ENCODE results near the gene NR5A1.

Gene NR5A1

GRCh38 chr9:124493794-124494479 is 13.3 kb downstream of the NR5A1 start:
- no peak for DNase-seq
- Histone ChIP-seq H3K4me1 (ENCODE audit: low read length) (no peaks in the 10 kb centered on the region), H3K27ac (ENCODE audit: low read length) (no peak overlapping the region), H3K27me3 (replicated peaks; ENCODE audit: insufficient read depth, low read length) (peaks cover 90% of the 10 kb centered on the region), H3K4me3 (ENCODE audit: low read length) (no peak overlapping the region), H3K9me3 (replicated peaks; ENCODE audit: insufficient read depth, low read length) (no peaks in the 10 kb centered on the region), H3K36me3 (replicated peaks; ENCODE audit: insufficient read depth, low read length) (no peaks in the 10 kb centered on the region), H3K9me2 (replicated peaks; ENCODE audit: insufficient read depth, low read length) (no peaks in the 10 kb centered on the region), H3K4me2 (ENCODE audit: low read depth, low read length) (no peak overlapping the region), H3F3A (ENCODE audit: insufficient read depth, low read length) (no peaks in the 10 kb centered on the region), H4K20me1 (ENCODE audit: insufficient read depth, low read length) (no peaks in the 10 kb centered on the region), H3K9ac (ENCODE audit: low read length) (no peak overlapping the region), H2AFZ (ENCODE audit: low read length) (no peak overlapping the region), H3K79me2 (ENCODE audit: low read length) (no peaks in the 10 kb centered on the region)
- TF ChIP-seq EZH2 (optimal IDR thresholded peaks at IDR 0.05; ENCODE audit: low read depth, low read length), result no peak
- TF ChIP-seq, protein P1, sequence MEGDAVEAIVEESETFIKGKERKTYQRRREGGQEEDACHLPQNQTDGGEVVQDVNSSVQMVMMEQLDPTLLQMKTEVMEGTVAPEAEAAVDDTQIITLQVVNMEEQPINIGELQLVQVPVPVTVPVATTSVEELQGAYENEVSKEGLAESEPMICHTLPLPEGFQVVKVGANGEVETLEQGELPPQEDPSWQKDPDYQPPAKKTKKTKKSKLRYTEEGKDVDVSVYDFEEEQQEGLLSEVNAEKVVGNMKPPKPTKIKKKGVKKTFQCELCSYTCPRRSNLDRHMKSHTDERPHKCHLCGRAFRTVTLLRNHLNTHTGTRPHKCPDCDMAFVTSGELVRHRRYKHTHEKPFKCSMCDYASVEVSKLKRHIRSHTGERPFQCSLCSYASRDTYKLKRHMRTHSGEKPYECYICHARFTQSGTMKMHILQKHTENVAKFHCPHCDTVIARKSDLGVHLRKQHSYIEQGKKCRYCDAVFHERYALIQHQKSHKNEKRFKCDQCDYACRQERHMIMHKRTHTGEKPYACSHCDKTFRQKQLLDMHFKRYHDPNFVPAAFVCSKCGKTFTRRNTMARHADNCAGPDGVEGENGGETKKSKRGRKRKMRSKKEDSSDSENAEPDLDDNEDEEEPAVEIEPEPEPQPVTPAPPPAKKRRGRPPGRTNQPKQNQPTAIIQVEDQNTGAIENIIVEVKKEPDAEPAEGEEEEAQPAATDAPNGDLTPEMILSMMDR (IDR thresholded peaks at IDR 0.05; ENCODE audit: low read length), result no peak
- no peak for TF ChIP-seq EZH2phosphoT487 (IDR thresholded peaks at IDR 0.05; ENCODE audit: low read length)

- Histone ChIP-seq H3K27me3 (replicated peaks; ENCODE audit: insufficient read depth, low read length) (peaks cover 90% of the 10 kb centered on the region), H3K9me3 (replicated peaks; ENCODE audit: insufficient read depth, low read length) (no peaks in the 10 kb centered on the region), H3K36me3 (replicated peaks; ENCODE audit: insufficient read depth, low read length) (no peaks in the 10 kb centered on the region), H3K4me2 (ENCODE audit: low read depth, low read length) (no peak overlapping the region), H3K27ac (ENCODE audit: low read length) (no peak overlapping the region), H3F3A (ENCODE audit: insufficient read depth, low read length) (no peaks in the 10 kb centered on the region), H3K9me2 (replicated peaks; ENCODE audit: insufficient read depth, low read length) (no peaks in the 10 kb centered on the region), H3K4me1 (ENCODE audit: low read length) (no peaks in the 10 kb centered on the region), H3K79me2 (ENCODE audit: low read length) (no peaks in the 10 kb centered on the region), H3K9ac (ENCODE audit: low read length) (no peak overlapping the region), H3K4me3 (ENCODE audit: low read length) (no peak overlapping the region), H4K20me1 (ENCODE audit: insufficient read depth, low read length) (no peaks in the 10 kb centered on the region), H2AFZ (ENCODE audit: low read length) (no peak overlapping the region)
- TF ChIP-seq EZH2phosphoT487 (IDR thresholded peaks at IDR 0.05; ENCODE audit: low read length) (no peak), EZH2 (optimal IDR thresholded peaks at IDR 0.05; ENCODE audit: low read depth, low read length) (no peak)
- TF ChIP-seq, protein P1 (IDR thresholded peaks at IDR 0.05; ENCODE audit: low read length), result no peak
- no peak for DNase-seq
These were observed 14.0 kb downstream of the NR5A1 start for GRCh38 chr9:124493218-124493617.

DNA sequence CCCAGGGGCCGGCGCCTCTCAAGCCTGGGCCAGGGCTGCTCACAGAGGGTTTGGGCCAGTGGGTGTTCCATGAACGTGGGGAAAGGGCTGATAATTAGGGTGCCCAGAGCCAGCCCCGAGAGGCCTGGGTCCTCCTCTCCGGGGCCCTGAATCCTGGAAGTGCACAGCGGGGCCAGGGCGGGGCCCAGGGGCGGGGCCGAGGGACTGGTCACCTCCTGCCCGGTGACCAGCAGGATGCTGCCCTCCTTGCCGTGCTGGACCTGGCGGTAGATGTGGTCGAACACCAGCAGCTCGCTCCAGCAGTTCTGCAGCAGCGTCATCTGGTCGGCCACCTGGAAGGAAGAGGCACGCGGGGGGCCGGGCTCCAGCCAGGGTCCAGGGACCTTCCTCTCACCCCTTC is 14.4 kb downstream of the NR5A1 start:
- H2AFZ ChIP-seq (ENCODE audit: low read length), result no peak overlapping the region
- H3K27me3 ChIP-seq (replicated peaks; ENCODE audit: insufficient read depth, low read length), result peaks cover 90% of the 10 kb centered on the region
- no peak for TF ChIP-seq EZH2 (optimal IDR thresholded peaks at IDR 0.05; ENCODE audit: low read depth, low read length)
- TF ChIP-seq, protein P1 (IDR thresholded peaks at IDR 0.05; ENCODE audit: low read length), result no peak
- no peak for TF ChIP-seq EZH2phosphoT487 (IDR thresholded peaks at IDR 0.05; ENCODE audit: low read length)
- no peak overlapping the region for H3K4me2 ChIP-seq (ENCODE audit: low read depth, low read length)
- no peaks in the 10 kb centered on the region for H3K36me3 ChIP-seq (replicated peaks; ENCODE audit: insufficient read depth, low read length)
- no peaks in the 10 kb centered on the region for H3K9me3 ChIP-seq (replicated peaks; ENCODE audit: insufficient read depth, low read length)
- H3K9ac ChIP-seq (ENCODE audit: low read length), result no peak overlapping the region
- H3K4me3 ChIP-seq (ENCODE audit: low read length), result no peak overlapping the region
- no peaks in the 10 kb centered on the region for H3F3A ChIP-seq (ENCODE audit: insufficient read depth, low read length)
- no peaks in the 10 kb centered on the region for H3K79me2 ChIP-seq (ENCODE audit: low read length)
- H3K9me2 ChIP-seq (replicated peaks; ENCODE audit: insufficient read depth, low read length), result no peaks in the 10 kb centered on the region
- no peaks in the 10 kb centered on the region for H3K4me1 ChIP-seq (ENCODE audit: low read length)
- H4K20me1 ChIP-seq (ENCODE audit: insufficient read depth, low read length), result no peaks in the 10 kb centered on the region
- no peak for DNase-seq
- no peak overlapping the region for H3K27ac ChIP-seq (ENCODE audit: low read length)
